Limb (tissue), 2 donors: ENCODE results near the gene C10orf67.
"Not testable (repeated sequence)": the region's sequence is repeated elsewhere in the genome, so short reads cannot be mapped to it uniquely, and the experiment has no call there.

Experiments used
- DNase-seq, 2 donors: peaks; one replicate each; pipeline ENCODE4 v3.0.0-alpha.2; 2016; ENCODE audit errors: extremely low spot score in 2 of 2

C10orf67 gene

DNA sequence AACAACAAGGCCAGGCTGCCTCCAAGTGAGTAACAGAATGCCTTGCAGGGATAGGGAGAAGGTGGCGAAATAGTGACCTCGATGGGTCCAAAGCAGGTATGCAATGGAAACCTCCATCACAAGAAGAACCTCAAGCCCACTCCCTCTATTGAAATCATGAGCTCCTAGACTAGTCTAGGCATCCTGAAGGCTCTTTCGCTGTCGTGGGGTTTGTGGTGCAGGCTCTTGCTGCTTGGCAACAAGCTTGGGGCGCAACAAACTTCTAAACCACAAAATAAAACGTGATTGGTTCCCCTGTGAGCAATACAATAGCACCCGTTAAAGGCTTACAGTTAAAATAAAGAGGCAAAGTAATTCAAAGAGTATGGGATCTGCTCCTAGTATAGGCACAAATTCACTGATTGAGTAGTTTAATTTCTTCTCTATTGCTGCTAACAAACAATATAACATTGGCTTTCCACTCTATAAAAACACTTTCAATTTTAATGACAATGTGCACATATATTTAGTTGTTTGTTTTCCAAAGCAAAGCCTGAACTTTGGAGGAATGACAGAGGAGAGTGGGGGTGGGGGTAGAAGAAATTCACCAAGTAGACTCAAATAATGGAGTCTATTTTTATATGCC is 64.1 kb downstream of the C10orf67 start:
- DNase-seq = no peak

DNA sequence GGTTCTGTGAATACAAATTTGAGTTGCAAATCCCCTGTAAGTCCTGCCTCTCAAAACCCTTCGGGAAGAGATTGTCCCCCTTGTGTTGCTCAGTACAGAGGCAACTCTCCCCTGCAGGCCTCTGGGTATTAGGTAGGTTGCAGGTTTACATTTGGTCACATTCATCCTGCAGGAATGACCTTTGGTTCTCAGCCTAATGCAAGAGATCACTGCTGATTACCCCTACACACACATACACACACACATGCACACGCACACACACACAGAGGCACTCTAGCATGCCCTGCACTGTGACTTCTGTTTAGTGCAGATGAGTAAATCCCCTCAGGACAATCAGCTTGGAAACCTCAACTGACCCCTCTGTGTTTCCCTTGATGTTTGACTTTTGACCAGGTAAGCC is 69.2 kb downstream of the C10orf67 start:
- DNase-seq = no peak

DNA sequence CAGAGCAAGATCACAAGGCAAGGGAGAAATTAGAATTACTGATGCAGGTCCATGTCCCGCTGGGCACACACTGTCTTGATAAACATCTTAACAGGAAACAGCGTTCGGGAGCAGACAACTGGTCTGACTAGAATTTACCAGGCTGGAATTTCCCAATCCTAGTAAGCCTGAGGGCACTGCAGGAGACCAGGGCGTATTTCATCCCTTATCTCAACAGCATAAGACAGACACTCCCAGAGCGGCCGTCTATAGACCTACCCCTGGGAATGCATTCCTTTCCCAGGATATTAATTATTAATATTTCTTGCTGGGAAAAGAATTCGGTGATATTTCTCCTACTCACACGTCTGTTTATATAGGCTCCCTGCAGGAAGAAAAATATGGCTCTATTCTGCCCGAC is 70.4 kb downstream of the C10orf67 start:
- DNase-seq = not testable (repeated sequence)

DNA sequence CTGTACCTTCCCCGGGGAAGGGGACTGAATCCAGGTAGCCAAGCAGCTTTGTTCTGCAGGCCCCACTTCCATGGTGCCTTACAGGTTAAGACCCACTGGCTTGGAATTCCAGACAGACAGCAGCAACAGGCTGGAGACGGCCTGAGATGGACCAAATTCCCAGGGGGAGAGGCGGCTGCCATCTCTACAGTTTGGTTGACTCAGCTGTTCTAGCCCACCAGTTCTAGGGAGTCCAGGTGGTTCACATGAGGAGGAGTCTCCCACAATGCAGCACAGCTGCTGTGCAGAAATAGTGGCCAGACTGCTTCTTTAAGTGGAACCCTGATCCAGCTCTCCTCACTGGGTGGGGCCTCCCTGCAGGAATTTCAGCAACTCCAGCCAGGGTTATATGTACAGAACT is 74.1 kb downstream of the C10orf67 start:
- no peak for DNase-seq

DNA sequence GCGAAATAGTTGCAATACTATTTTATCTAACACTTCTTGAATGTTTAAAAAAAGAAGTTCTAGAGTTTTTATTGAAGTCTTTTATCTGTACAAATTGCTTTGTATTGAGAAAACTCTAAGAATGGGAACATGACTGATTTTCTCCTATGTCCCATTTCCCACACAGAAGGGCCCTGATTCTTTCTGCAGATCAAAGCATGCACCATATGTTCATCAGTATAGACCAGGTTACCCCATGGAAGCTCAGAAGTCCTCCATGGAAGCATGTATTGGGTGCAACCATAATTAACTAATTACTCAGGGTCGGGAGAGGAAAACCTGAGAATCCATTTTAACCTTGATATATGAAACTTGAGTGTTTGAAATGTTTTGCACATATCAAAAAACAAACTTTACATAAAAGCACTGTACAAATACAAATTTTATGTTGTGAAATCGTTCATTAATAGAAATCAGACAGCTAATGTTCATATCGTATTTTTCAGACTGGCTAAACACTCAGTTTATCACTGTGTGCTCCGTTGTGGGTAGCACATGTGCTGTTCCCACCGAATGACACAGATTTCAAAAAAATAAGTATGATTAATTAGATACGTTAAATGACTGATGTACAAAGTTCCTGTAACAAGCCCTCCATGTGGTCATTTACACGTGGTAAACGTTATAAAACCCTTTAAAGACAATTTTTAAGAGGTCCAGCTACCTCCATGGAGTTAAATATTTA is 81.0 kb downstream of the C10orf67 start:
- no peak for DNase-seq

DNA sequence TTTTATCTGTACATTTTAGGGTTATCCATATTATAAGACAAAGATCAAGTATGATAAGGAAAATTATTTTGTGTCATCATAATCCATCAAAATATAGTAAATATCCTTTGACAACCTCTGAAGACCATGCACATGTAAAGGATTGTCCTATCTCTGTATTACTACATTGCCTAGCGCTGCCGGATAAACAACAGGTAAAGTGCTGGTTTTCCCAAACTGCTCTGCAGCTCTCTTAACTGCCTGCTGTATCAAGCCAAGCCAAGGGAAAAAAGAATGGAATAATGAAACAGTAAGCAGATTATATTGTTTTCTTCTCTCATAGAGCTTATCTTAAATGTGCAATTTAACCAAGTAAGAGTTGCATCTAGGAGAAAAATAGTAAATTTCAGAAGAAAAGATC is 81.7 kb downstream of the C10orf67 start:
- DNase-seq = no peak

DNA sequence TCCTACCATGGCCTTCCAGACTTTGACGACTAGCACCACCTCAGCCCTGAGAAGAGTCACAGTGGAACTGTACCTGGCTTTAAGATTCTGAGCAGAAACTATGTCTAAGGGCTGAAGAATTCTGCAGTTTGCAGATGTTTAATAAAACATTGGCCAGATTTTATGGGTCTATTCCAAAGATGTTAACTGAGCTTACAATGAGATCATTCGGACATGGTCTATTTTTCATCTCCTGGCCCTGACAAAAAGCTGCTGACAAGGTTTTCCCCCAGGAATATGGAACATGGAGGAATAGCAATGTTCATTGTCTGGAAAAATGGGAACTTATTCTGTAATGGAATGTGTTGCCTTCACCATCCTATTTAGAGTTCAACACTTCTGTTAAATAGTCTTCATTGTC is 86.1 kb downstream of the C10orf67 start:
- DNase-seq = no peak

DNA sequence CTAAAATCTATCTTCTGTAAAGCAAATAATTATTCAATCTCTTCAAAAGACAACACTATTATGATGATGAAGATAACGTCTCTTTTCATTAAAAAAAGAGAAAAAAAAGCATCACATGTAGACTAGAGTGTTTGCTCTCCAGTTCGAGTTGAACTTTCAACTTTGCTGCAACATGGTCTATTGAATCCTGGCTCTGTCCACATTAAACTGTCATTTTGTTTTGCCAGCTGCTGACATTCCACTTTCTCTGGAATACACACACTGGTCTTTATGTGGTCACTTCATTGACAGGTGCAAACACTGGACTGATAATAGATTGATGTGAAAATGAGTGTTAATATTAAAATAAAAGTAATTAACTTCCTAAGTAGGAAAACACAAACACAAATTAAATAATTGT is 90.8 kb downstream of the C10orf67 start:
- DNase-seq = no peak

DNA sequence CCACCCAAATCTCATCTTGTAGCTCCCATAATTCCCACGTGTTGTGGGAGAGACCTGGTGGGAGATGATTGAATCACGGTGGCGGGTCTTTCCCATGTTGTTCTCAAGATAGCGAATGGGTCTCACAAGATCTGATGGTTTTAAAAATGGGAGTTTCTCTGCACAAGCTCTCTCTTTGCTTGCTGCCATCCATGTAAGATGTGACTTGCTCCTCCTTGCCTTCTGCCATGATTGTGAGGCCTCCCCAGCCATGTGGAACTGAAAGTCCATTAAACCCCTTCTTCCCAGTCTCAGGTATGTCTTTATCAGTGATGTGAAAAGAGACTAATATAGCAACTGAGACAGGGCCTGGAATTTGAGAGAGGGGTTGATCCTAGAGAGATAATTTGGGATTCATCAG is 91.7 kb downstream of the C10orf67 start:
- DNase-seq = not testable (repeated sequence)

DNA sequence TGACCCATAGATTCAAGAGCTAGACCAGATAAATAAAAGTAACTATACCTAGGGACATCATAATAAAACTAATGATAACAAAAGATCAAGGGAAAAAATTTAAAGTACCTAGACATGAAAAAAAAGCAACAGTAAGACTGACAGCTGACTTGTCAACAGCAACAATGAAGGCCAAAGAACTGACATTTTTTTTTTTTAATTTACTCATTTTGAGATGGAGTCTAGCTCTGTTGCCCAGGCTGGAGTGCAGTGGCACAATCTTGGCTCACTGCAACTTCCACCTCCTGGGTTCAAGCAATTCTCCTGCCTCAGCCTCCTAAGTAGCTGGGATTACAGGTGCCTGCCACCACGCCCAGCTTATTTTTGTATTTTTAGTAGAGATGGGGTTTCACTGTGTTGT is 102.8 kb downstream of the C10orf67 start:
- not testable (repeated sequence) for DNase-seq

DNA sequence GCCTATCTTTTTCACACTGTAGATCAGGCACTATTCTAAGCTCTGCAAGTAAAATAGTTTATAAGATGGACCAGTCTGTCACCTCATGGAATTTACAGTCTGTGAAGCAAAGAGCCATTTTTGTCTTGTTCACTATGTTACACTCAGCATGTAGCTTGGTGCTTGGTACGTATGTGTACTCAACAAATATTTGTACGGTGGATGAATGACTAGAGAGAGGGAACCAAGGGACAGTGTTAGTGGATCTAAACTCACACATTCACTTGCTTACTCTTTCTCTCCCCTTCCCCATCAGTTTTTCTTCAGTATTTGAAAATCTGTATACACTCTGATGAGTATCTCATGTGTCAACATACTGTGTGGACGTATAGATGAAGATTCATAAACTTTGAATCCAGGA is 106.6 kb downstream of the C10orf67 start:
- DNase-seq = no peak

DNA sequence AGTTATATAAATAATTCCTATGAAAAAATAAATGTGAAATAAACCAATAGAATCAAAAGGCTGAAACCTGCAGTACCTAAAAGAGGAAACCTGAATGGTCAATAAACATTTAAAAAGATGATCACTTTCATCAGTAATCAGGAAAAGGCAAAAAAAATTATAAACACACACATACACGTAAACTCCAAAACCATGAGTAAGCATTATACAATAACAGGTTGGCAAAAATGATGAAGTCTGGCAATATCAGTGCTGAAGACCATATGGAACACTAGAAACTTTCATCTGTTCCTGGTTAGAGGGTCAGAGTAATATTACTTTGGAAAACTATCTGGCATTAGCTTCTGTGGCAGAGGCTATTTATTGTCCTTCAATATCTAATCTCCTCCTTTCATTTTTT is 114.0 kb downstream of the C10orf67 start:
- no peak for DNase-seq

DNA sequence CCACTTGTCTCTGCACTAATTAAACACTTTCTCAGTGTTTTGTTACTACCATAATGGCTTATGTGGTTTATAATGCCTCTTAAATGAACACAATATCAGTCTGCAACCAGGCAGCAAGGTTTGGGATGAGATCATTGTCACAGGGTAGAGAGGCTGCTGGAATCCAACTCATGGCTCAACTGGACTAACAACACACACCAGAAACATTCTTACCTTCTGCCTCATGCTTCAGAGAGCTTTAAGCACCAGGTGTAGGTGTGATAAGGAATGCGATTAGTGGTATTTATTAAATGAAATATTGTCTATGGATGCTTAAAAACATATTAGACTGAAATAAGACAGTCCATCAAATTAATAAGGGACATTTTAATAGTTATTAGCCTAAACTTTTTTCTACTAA is 127.1 kb downstream of the C10orf67 start:
- no peak for DNase-seq

DNA sequence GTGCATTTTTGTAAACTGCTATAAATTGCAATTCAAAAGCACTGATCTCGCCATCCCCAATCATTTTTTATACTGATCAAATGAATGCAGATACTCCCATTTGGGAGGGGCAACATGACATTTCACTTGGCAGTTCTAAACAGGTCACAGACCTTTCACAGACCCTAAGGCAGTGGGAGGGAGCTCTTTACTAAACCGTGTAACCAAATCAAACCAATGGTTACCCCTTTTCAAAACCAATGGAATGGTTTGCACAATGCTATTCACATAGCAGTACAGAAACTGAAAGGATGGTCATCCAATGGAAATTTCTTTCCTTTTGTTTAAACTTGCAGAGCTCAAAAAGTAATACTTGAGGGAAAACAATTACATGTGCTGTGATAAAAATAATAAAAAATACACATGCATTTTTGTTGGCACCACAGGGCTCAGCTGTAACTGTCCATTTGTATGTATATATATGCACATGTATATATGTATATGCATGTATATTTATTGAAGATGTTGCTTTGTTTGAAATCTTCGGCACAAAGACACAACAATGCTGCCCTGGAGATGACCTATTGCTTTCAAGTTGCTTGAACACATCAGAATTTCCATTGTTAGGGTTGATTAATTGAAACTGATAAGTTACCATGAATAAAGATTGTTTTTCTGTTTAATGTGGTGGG is 138.5 kb downstream of the C10orf67 start:
- DNase-seq = no peak

DNA sequence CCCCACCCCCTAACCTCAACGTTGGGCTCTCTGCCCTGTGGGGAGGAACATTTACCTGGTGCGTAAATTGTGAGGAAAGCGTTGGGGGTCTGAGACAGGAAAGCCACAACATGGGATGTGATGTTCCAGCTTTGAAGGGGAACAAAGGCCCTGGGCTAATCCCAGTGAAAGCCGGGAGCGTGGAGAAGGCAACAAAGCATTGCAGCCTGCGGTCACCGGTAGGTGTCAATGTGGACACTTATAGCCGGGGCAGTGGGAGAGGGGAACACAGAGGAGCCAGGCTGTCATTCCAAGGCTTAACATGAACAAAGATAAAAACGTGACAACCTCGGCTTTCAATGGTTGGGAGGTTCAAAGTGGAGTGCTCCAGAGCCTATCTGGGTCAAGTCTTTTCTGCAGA is 139.8 kb downstream of the C10orf67 start:
- DNase-seq = no peak

DNA sequence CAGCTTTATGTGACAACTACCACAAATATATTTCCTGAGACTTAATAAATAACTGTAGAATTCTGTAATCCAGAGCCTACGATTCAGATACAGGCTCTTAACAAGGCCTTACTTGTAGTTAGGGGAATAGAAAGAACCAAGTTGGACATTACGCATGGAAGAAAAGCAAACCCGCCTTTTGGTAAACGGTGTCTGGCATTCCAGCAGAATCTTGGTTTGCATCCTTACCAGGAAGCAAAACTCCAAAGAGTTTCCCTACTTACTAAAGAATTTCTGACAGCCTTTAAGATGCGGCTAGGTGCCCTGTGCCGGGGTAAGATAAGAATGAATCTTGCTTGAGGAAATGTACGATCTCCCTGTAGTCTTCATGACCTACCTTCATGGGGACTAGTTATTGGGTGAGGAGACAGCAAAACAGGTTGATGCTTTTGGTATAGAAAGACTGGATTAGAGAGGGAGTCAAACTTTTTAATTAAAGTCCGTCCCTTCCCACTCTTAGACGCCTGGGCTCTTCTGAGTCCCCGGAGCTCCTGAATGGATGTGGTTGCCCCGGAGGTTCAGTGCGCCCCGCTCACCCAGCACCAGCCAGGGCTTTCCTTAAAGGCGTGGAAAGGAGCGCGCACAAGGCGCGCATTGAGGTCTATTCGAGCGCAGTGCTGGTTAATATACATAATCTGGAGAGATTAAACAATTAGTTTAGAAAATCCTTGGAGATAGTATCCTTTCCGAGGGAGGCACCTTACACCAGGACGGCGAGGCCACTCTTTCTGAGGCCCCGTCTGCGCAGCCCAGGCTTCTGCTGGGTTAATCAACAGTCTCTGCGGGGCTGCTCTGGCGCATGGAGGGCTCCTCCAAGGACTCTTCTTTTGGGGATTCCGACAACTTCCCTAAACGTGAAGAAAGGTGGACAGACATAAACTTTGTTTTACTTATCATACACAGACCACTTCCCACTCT is 140.9 kb downstream of the C10orf67 start:
- DNase-seq = no peak

DNA sequence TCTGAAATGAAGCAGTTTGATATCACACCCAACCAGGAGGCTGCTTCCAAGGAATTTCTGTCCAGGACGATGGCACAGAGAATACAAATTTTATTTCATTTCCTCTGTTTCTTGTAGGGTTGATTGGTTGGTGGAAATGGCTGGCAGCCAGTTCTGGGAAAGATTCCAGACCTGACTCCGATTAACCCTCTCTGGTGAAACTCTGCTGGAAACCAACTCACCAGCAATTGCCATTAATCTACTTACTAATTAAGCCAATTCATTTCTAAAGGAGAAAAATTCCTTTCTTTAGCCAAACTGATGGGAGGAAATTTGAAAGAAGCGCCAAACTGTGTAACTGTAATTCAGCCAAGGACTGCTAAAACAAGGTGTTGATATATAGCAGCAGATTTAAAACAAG is 141.8 kb downstream of the C10orf67 start:
- no peak for DNase-seq

DNA sequence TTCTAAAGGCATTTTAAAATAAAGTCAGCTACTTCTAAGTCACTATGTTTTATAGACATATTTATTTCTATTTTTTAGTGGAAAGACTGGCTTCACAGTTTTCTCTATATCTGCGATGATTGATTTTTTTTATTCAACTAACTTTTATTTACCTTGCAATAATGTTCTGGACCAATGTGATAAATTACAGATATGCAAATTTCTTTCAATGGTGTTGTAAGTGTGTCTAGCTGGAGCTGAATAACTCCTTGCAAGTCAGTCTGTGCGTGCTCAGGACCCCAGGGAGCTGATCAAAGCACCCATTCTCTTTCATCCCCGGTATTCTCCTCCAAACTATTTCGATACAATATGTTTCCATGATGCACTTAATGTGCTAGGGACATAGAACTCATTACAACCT is 142.8 kb downstream of the C10orf67 start:
- no peak for DNase-seq

DNA sequence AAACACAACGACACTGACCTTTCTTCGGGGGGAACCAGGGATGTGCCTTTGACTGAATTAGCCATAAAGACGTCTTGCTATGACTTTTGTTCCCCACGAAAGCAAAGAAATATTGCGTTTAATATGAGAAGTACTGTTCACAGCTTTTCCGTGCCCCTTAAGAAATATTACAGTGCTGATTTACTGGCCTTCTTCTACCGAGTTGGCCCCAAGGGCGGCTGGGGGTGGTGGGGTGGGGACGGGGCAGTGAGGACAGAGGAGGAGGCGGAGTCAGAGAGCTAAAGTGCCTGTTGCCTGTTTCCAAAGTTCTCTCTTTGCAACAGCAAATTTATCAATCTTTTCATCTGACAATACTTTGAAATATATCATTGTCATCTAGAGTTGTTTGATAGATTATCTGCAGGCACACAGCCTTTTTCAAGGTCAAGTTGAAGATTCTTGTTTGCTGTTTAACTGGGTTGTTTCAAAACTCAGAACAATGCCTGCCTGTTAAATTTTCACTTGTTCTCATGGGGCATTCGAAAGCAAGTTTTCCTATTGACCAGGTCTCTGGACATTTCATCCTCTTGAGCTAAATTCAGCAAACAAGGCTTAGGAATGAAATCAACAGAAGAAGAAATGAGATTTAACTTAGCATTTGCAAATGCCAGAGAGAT is 143.5 kb downstream of the C10orf67 start:
- no peak for DNase-seq

DNA sequence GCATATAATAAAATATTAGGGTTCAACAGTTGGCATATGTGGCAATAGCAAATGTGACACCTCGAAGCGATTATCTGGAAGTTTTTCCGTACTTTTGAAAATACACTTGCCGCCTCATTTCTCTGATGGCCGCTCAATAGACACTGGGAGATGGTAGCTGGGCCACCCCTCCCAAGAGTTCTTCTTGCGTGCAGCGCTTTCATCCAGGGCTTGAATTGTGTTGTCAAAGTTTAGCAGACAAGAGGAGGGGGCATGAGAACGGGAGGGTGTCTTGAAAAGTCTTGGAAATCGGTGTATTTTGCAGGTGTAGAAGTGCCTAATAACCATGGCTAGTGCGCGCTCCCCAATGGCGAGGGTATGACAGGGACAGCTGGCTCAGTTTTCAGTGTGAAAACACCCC is 144.0 kb downstream of the C10orf67 start:
- no peak for DNase-seq
